K562 (cell line): ENCODE measurements around the gene PREB. TPM values are rescaled to one million over a fixed set of nuclear protein-coding genes. Genes with fewer than 3 reads are reported as not detected.

ENCODE experiments used
- ATAC-seq: fragments of 200-7000 bp; cut with Tn5 transposase; 3 replicates; pipeline ENCODE4 v1.9.1; 2020; ENCODE audit warnings: moderate library complexity
- BruUV-seq: library from RNA; stranded (reverse); fragments of 400-500 nt; replicated peaks from 2 replicates; lab custom pipeline; 2021; lab: Mats Ljungman, UMichigan
- CTCF ChIA-PET: fragments of 300-600 bp; formaldehyde crosslinking; extraction: SDS; loops from one replicate; lab custom pipeline; 2021; ENCODE audit warnings: low intra/inter-chr PET ratio; lab: Yijun Ruan, JAX
- POLR2A ChIA-PET: fragments of 300-600, 350-650 bp; sonication (Branson Sonifier 250); formaldehyde crosslinking; extraction: SDS; loops from one replicate; lab custom pipeline; 2021; ENCODE audit warnings: antibody characterized with exemption, inconsistent platforms; lab: Yijun Ruan, JAX
- DNase-seq, 4 experiments: peaks; one replicate each; pipeline versions ENCODE4 v3.0.0 to v3.0.0-alpha.2; 2011 to 2018; ENCODE audit warnings: low spot score in 3 of 4, mixed read lengths in 3 of 4; ENCODE audit errors: extremely low read depth in 1 of 4
- FAIRE-seq: peaks from 2 replicates; lab custom pipeline; 2011; peaks lifted over from hg19 to GRCh38; lab: Jason Lieb, UNC
- H2AFZ ChIP-seq: 2 replicates; pipeline ENCODE4 v1.6.0; 2011; ENCODE audit warnings: low read depth, low read length, control low read depth, inconsistent platforms
- H3K27ac ChIP-seq: fragments of 200-600 bp; 3 replicates; pipeline ENCODE4 v1.8.0; 2011; ENCODE audit warnings: low read depth, mild to moderate bottlenecking, control low read depth, inconsistent platforms, low read length, moderate library complexity, mixed read lengths; ENCODE audit errors: extremely low read depth
- H3K27me3 ChIP-seq, 2 experiments: fragments of 300-600 bp in 1 of 2; 2 replicates in 1 of 2; 3 replicates in 1 of 2; pipeline versions ENCODE4 v1.6.0 to v1.8.0; 2011; ENCODE audit warnings: inconsistent platforms in 2 of 2, low read length in 2 of 2, mild to moderate bottlenecking in 1 of 2, mixed read lengths in 1 of 2, moderate library complexity in 1 of 2; ENCODE audit not compliant: control insufficient read depth in 2 of 2, insufficient read depth in 2 of 2
- H3K36me3 ChIP-seq: fragments of 300-600 bp; 3 replicates; pipeline ENCODE4 v1.8.0; 2011; ENCODE audit warnings: mild to moderate bottlenecking, low read length, inconsistent platforms; ENCODE audit not compliant: control insufficient read depth, insufficient read depth
- H3K4me1 ChIP-seq, 2 experiments: fragments of 200-600 bp in 1 of 2; replicated peaks in 1 of 2; 2 replicates in 1 of 2; 3 replicates in 1 of 2; pipeline versions ENCODE4 v1.5.1 to v1.8.0; 2011; ENCODE audit warnings: inconsistent platforms in 2 of 2, low read length in 2 of 2, mild to moderate bottlenecking in 1 of 2, mixed read lengths in 1 of 2, moderate library complexity in 1 of 2; ENCODE audit not compliant: control insufficient read depth in 2 of 2, insufficient read depth in 2 of 2
- H3K4me2 ChIP-seq: 2 replicates; pipeline ENCODE4 v1.6.1; 2011; ENCODE audit warnings: low read length, control low read depth, inconsistent platforms, mixed read lengths; ENCODE audit not compliant: insufficient read depth
- H3K4me3 ChIP-seq: fragments of 200-600 bp; sonication (generic), shearing (Covaris generic); 2 replicates; pipeline ENCODE4 v1.5.1; 2016; ENCODE audit warnings: control low read depth, inconsistent platforms
- H3K79me2 ChIP-seq: fragments of 200-600 bp; 3 replicates; pipeline ENCODE4 v1.8.0; 2011; ENCODE audit warnings: low read length, inconsistent platforms; ENCODE audit not compliant: control insufficient read depth, insufficient read depth
- H3K9ac ChIP-seq, 2 experiments: 2 replicates each; pipeline versions ENCODE4 v1.6.0 to v1.6.1; 2011; ENCODE audit warnings: low read depth in 2 of 2, low read length in 2 of 2, control low read depth in 1 of 2, inconsistent platforms in 1 of 2, mild to moderate bottlenecking in 1 of 2, mixed read lengths in 1 of 2; ENCODE audit not compliant: insufficient read depth in 1 of 2
- H3K9me1 ChIP-seq: one replicate; pipeline ENCODE4 v1.6.0; 2011; ENCODE audit warnings: inconsistent platforms, mild to moderate bottlenecking, low read length, moderate library complexity; ENCODE audit not compliant: control insufficient read depth, insufficient read depth
- H3K9me3 ChIP-seq: replicated peaks from 2 replicates; pipeline ENCODE4 v1.5.1; 2011; ENCODE audit warnings: low read depth, low read length, inconsistent platforms; ENCODE audit not compliant: control insufficient read depth, insufficient read depth
- H4K20me1 ChIP-seq: replicated peaks from 2 replicates; pipeline ENCODE4 v1.6.1; 2011; ENCODE audit warnings: low read length, inconsistent platforms, mixed read lengths; ENCODE audit not compliant: control insufficient read depth, insufficient read depth
- ASH1L ChIP-seq: fragments of 450-650 bp; IDR thresholded peaks from 2 replicates; pipeline ENCODE4 v1.6.1; 2018; ENCODE audit warnings: borderline replicate concordance, mild to moderate bottlenecking, low read depth; ENCODE audit not compliant: partially characterized antibody
- CEBPG ChIP-seq, 3 experiments: fragments of 200-800 bp in 1 of 3; sonication (Bioruptor generic) in 1 of 3; sonication (generic) in 1 of 3; formaldehyde crosslinking in 1 of 3; IDR thresholded peaks in 2 of 3; conservative IDR thresholded peaks in 1 of 3; 2 replicates each; pipeline versions ENCODE4 v1.6.1 to v1.8.0; 2016 to 2022; ENCODE audit warnings: missing compliant biosample characterization in 2 of 3, missing genetic modification characterization in 2 of 3, mild to moderate bottlenecking in 1 of 3, missing genetic modification reagents in 1 of 3
- HMGN3 ChIP-seq: IDR thresholded peaks from 2 replicates; pipeline ENCODE4 v1.6.1; 2011; ENCODE audit warnings: borderline replicate concordance, low read depth, mild to moderate bottlenecking, mixed read lengths, low read length; ENCODE audit not compliant: insufficient read length; ENCODE audit errors: extremely low read depth
- MYBL2 ChIP-seq, 2 experiments: fragments of 450-650 bp in 1 of 2; sonication (generic) in 1 of 2; formaldehyde crosslinking in 1 of 2; IDR thresholded peaks; 2 replicates each; pipeline versions ENCODE4 v1.6.1 to v1.8.1; 2017 to 2022; ENCODE audit warnings: borderline replicate concordance in 1 of 2, inconsistent platforms in 1 of 2, low read depth in 1 of 2, mild to moderate bottlenecking in 1 of 2, missing genetic modification reagents in 1 of 2, moderate library complexity in 1 of 2
- NR2F6 ChIP-seq: fragments of 450-650 bp; formaldehyde crosslinking; IDR thresholded peaks from 2 replicates; pipeline ENCODE4 v1.4.0; 2020; ENCODE audit warnings: mild to moderate bottlenecking
- NUFIP1 ChIP-seq: fragments of 450-650 bp; IDR thresholded peaks from 2 replicates; pipeline ENCODE4 v1.6.1; 2018; ENCODE audit not compliant: partially characterized antibody
- RAD21 ChIP-seq, 2 experiments: fragments of 250-450 bp in 1 of 2; fragments of 450-650 bp in 1 of 2; sonication (Bioruptor Pico) in 1 of 2; formaldehyde crosslinking in 1 of 2; IDR thresholded peaks in 1 of 2; conservative IDR thresholded peaks in 1 of 2; 2 replicates each; pipeline versions ENCODE4 v1.4.0 to v1.8.0; 2020 to 2022; ENCODE audit warnings: mild to moderate bottlenecking in 2 of 2, moderate library complexity in 1 of 2
- RB1 ChIP-seq: fragments of 450-650 bp; IDR thresholded peaks from 2 replicates; pipeline ENCODE4 v1.6.1; 2017; ENCODE audit warnings: low read depth, mild to moderate bottlenecking
- RBM34 ChIP-seq: fragments of 200-400 bp; formaldehyde crosslinking; IDR thresholded peaks from 2 replicates; pipeline ENCODE4 v1.6.1; 2018; ENCODE audit warnings: low read length, borderline replicate concordance; ENCODE audit not compliant: insufficient read depth
- SIRT6 ChIP-seq: IDR thresholded peaks from one replicate; pipeline ENCODE4 v1.6.1; 2012; ENCODE audit warnings: low read depth, mild to moderate bottlenecking, control low read depth, inconsistent platforms, low read length, moderate library complexity
- TBL1XR1 ChIP-seq, 2 experiments: IDR thresholded peaks; 2 replicates each; pipeline ENCODE4 v1.6.1; 2012; ENCODE audit warnings: improper control_type of control experiment in 2 of 2, low read length in 2 of 2, mild to moderate bottlenecking in 1 of 2
- TGIF2 ChIP-seq: sonication (generic); formaldehyde crosslinking; IDR thresholded peaks from 2 replicates; pipeline ENCODE4 v1.8.1; 2022; ENCODE audit warnings: mild to moderate bottlenecking, missing genetic modification reagents, moderate library complexity
- THRAP3 ChIP-seq: fragments of 450-650 bp; IDR thresholded peaks from 2 replicates; pipeline ENCODE4 v1.6.1; 2016; ENCODE audit warnings: mild to moderate bottlenecking, inconsistent platforms, borderline replicate concordance
- ZBTB1 ChIP-seq: sonication (generic); formaldehyde crosslinking; IDR thresholded peaks from 2 replicates; pipeline ENCODE4 v1.8.1; 2023; ENCODE audit warnings: missing genetic modification reagents, low read depth, mild to moderate bottlenecking, borderline replicate concordance
- ZNF184 ChIP-seq: sonication (generic); formaldehyde crosslinking; IDR thresholded peaks from 2 replicates; pipeline ENCODE4 v1.5.0; 2020; ENCODE audit warnings: missing genetic modification reagents
- ZSCAN32 ChIP-seq: fragments of 450-650 bp; formaldehyde crosslinking; IDR thresholded peaks from 2 replicates; pipeline ENCODE4 v1.4.0; 2020; ENCODE audit warnings: mild to moderate bottlenecking, moderate library complexity
- WGBS: fragments of 100-300 bp; shearing (Covaris generic); methylation state at CpG from one replicate; pipeline ENCODE4 v1.1.6; 2016; ENCODE audit warnings: low coverage, mixed read lengths; ENCODE audit not compliant: insufficient coverage; ENCODE audit errors: missing lambda C conversion rate; 5-methylcytosine and 5-hydroxymethylcytosine counted together
- in situ Hi-C: fragments of 300-500 bp; cut with MboI; formaldehyde crosslinking; loops from 4 replicates; pipeline ENCODE4 v1.15.0; 2018; ENCODE audit warnings: inconsistent platforms, mixed read lengths
- intact Hi-C: fragments of 100-400 bp; cut with micrococcal nuclease; formaldehyde crosslinking; loops from 2 replicates; pipeline ENCODE4 v1.14.2; 2022
- polyA plus RNA-seq, 8 experiments: library from polyadenylated mRNA; depleted of rRNA in 4 of 8; stranded (reverse) in 5 of 8; unstranded in 3 of 8; fragments of >200 nt; fragmentation: Nextera tagmentation in 2 of 8; fragmentation: Illumina TruSeq in 1 of 8; extraction: Ambion mirVana in 2 of 8; extraction: Trizol in 1 of 8; gene quantifications; 2 replicates each; pipeline versions ENCODE4 v1.2.1 to v1.2.3, GENCODE V29; 2011 to 2014; ENCODE audit warnings: inconsistent platforms in 1 of 8, missing spikeins in 1 of 8
- total RNA-seq, 7 experiments: library from RNA; depleted of rRNA in 6 of 7; stranded (reverse); fragments of >200 nt in 6 of 7; fragmentation: Illumina TruSeq in 2 of 7; extraction: Trizol in 2 of 7; gene quantifications; 2 replicates each; pipeline versions ENCODE4 v1.2.1 to v1.2.3, GENCODE V29; 2011 to 2021; ENCODE audit warnings: low replicate concordance in 1 of 7
- TF ChIP-seq, protein P1 (sequence below): sonication (generic); formaldehyde crosslinking; IDR thresholded peaks from 2 replicates; pipeline ENCODE4 v1.8.1; 2023; ENCODE audit warnings: mild to moderate bottlenecking, missing genetic modification reagents

Gene PREB
- total and polyA plus RNA-seq, 9 of the 15 experiments (the other 6 are each of a cell fraction or from before 2014, with no cell fraction given) = 35.1 to 84.2 (median 67.2) TPM

DNA sequence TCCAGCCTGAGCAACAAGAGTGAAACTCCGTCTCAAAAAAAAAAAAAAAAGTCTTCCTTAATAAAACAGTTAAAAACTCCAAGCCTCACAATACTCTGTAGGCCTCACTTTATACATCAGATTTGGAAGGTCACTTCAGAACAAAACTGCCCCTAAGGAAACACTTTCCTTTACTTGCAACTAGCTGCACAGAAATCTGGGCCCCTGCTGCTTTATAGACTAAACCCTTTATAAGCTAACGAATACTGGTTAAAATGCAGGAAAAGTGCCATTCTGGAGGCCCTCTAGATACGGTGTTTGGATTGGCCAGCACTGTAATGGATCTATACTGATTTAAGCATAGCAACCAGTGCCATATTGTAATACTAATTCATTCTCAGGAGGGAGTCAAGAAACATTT is 9.3 kb downstream of the PREB start (continued):
- TF ChIP-seq ZNF184 (no peak), RBM34 (no peak), MYBL2 (IDR thresholded peaks at IDR 0.05; ENCODE audit: low read depth) (no peak), MYBL2 (CRISPR knock-in tag; IDR thresholded peaks at IDR 0.05; ENCODE audit: borderline replicate concordance) (no peak), NR2F6 (CRISPR knock-in tag) (no peak), ASH1L (no peak), HMGN3 (no peak)
- TF ChIP-seq, all 486 proteins: peak for 0

DNA sequence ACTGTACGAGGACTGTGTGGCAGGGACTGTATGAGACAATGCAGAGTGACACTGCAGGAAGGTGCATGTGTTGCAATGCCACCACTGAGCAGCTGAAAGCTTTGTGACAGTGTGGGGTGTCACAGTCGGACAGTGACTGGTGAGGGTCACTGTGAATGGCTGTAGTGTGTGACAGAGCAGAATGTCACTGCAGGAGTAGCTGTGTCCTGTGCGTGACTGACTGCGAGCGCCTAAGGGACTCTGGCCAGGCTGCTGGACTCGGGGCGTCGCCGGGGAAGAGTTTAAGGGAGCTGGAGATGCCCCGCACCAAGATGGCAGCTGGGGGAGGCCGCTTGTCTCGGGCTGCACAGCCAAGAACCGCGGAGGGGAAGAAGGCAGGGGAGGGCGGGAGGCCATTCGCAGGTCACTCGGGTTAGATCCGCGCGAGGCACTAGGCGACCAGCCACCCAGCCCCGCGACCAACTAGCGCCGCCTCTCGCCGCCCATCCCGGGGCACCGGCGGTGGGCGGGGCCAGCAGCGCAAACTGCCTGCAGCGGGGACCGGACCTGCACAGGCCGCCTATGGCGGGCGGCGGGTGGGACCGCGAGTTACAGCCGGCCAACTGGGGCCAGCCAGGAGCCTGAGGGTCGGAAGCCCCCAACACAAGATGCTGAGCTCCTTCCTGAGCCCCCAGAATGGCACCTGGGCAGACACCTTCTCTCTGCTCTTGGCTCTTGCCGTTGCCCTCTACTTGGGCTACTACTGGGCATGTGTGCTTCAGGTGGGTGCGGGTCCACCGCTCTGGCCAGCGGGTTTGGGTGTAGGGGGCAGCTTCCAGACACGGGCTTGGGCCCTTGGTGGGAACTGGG is 10.9 kb downstream of the PREB start, which contains the start of gene ABHD1:
TSS of gene ABHD1 (plus strand) at position 514 of the 849 bp plus-strand sequence. CDS start at position 648, 134 bp downstream.
- intact Hi-C loops = no loop called here
- H3K9ac ChIP-seq = peak within 1 kb of the TSS; percentile 50 to 90
- TF ChIP-seq SIRT6 = no peak
- TF ChIP-seq CEBPG (CRISPR knock-in tag; IDR thresholded peaks at IDR 0.05) = peak; percentile 70; the same call in 1 of the 2 replicates
- TF ChIP-seq CEBPG (tag; conservative IDR thresholded peaks at IDR 0.05 in 1 of 2, IDR thresholded peaks at IDR 0.05 in 1 of 2) = peak in 1 of 2 experiments; percentile 76; a peak in 2 of 4 replicates
- TF ChIP-seq, protein P1, sequence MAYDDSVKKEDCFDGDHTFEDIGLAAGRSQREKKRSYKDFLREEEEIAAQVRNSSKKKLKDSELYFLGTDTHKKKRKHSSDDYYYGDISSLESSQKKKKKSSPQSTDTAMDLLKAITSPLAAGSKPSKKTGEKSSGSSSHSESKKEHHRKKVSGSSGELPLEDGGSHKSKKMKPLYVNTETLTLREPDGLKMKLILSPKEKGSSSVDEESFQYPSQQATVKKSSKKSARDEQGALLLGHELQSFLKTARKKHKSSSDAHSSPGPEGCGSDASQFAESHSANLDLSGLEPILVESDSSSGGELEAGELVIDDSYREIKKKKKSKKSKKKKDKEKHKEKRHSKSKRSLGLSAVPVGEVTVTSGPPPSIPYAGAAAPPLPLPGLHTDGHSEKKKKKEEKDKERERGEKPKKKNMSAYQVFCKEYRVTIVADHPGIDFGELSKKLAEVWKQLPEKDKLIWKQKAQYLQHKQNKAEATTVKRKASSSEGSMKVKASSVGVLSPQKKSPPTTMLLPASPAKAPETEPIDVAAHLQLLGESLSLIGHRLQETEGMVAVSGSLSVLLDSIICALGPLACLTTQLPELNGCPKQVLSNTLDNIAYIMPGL (CRISPR knock-in tag) = no peak
- no peak for TF ChIP-seq NUFIP1
- TF ChIP-seq ZBTB1 = 0 out of 2 replicates have a peak, but pooled peaks have one; percentile 40
- no peak for TF ChIP-seq TGIF2
- TF ChIP-seq ASH1L = no peak
- TF ChIP-seq TBL1XR1 (IDR thresholded peaks at IDR 0.05; ENCODE audit: low read length in 2 of 2) = no peak
- no peak for TF ChIP-seq THRAP3
- TF ChIP-seq RAD21 (CRISPR knock-in tag; conservative IDR thresholded peaks at IDR 0.05 in 1 of 2, IDR thresholded peaks at IDR 0.05 in 1 of 2) = no peak
- TF ChIP-seq ZSCAN32 = no peak
- no peak for TF ChIP-seq RB1

More for the DNA sequence above, 10.9 kb downstream of the PREB start, which contains the start of gene ABHD1:
- ChIA-PET CTCF (no interaction called here), POLR2A (interaction anchor here (0.9 to 4.1 kb wide), 4 partner anchors 10 to 57 kb away, joined by 3 to 17 read pairs (median 8); partner anchors contain the start of gene PREB)
- H3K36me3 ChIP-seq = no peaks in the 10 kb centered on the region
- H3K9me3 ChIP-seq = no peaks in the 10 kb centered on the region
- FAIRE-seq (no peak), ATAC-seq (peak; percentile 90), DNase-seq (peak; percentile 63 to 91 (median 78))
- in situ Hi-C loops = no loop called here
- no peaks in the 10 kb centered on the region for H4K20me1 ChIP-seq
- H3K4me3 ChIP-seq = peak within 1 kb of the TSS; percentile 54
- H3K4me2 ChIP-seq = peak within 1 kb of the TSS; percentile 82
- no peak within 1 kb of the TSS for H3K27ac ChIP-seq
- H3K27me3 ChIP-seq = peaks cover 7 to 11% of the 10 kb centered on the region in 2 experiments; a peak in 4 of 5 replicates
- WGBS = 1% methylated on average over 47 of the region's 47 CpGs
- H3K9me1 ChIP-seq = no peaks in the 10 kb centered on the region
- H3K79me2 ChIP-seq = no peaks in the 10 kb centered on the region
- peaks cover 10 to 18% of the 10 kb centered on the region in 2 experiments; a peak in 4 of 5 replicates for H3K4me1 ChIP-seq
- peak within 1 kb of the TSS; percentile 98 for H2AFZ ChIP-seq
- no TSS peak for BruUV-seq
